HCT116 (cell line): ENCODE results near the gene CFAP58. TPM values are rescaled to one million over a fixed set of nuclear protein-coding genes. Genes with fewer than 3 reads are reported as not detected.

Experiments
- ATAC-seq: fragments of 200-7000 bp; cut with Tn5 transposase; 2 replicates; pipeline ENCODE4 v1.9.1; 2020; ENCODE audit warnings: mild to moderate bottlenecking, moderate library complexity
- BruUV-seq: library from RNA; stranded (reverse); fragments of 400-500 nt; replicated peaks from 2 replicates; lab custom pipeline; 2021; lab: Mats Ljungman, UMichigan
- CTCF ChIA-PET: fragments of 300-600 bp; sonication (Branson Sonifier 250); formaldehyde crosslinking; loops from one replicate; lab custom pipeline; 2021; ENCODE audit warnings: antibody characterized with exemption; lab: Charles Lee
- POLR2A ChIA-PET: fragments of 300-600, 350-600 bp; sonication (Branson Sonifier 250); formaldehyde crosslinking; loops from one replicate; lab custom pipeline; 2021; ENCODE audit warnings: antibody characterized with exemption; lab: Charles Lee
- RAD21 ChIA-PET, 2 experiments: fragments of 300-600 bp; sonication (Branson Sonifier 250); formaldehyde crosslinking; loops; one replicate each; lab custom pipeline; 2023; ENCODE audit warnings: low total read pairs in 2 of 2; ENCODE audit not compliant: uncharacterized antibody in 2 of 2, unreplicated experiment in 2 of 2, low non-redundant PET in 1 of 2; lab: Charles Lee
- DNase-seq: peaks from one replicate; pipeline ENCODE4 v3.0.0-alpha.2; 2010; ENCODE audit warnings: low read depth, low spot score
- H2AFZ ChIP-seq: fragments of 200-600 bp; shearing (Covaris generic), sonication (generic); 2 replicates; pipeline ENCODE4 v1.6.1; 2017; ENCODE audit warnings: low read depth, mixed run types, mixed read lengths, antibody characterized with exemption, low read length; ENCODE audit not compliant: poor library complexity, severe bottlenecking
- H3K27ac ChIP-seq: 2 replicates; pipeline ENCODE4 v1.5.1; 2012; ENCODE audit warnings: low read depth, low read length
- H3K27me3 ChIP-seq: fragments of 200-600 bp; sonication (generic); 2 replicates; pipeline ENCODE4 v1.6.1; 2016; ENCODE audit warnings: mixed run types, low read length, mixed read lengths; ENCODE audit not compliant: insufficient read depth
- H3K36me3 ChIP-seq, 2 experiments: fragments of 200-500 bp in 1 of 2; fragments of 200-600 bp in 1 of 2; sonication (Bioruptor generic) in 1 of 2; sonication (generic) in 1 of 2; 2 replicates each; pipeline versions ENCODE4 v1.5.1 to v1.6.1; 2014 to 2016; ENCODE audit warnings: low read length in 2 of 2, inconsistent platforms in 1 of 2, mixed read lengths in 1 of 2, mixed run types in 1 of 2; ENCODE audit not compliant: insufficient read depth in 2 of 2, control insufficient read depth in 1 of 2
- H3K4me1 ChIP-seq, 2 experiments: fragments of 200-600 bp in 1 of 2; sonication (generic) in 1 of 2; 2 replicates each; pipeline versions ENCODE4 v1.5.1 to v1.6.1; 2012 to 2017; ENCODE audit warnings: low read length in 2 of 2, inconsistent platforms in 1 of 2, mild to moderate bottlenecking in 1 of 2, mixed read lengths in 1 of 2, mixed run types in 1 of 2, moderate library complexity in 1 of 2; ENCODE audit not compliant: insufficient read depth in 2 of 2, control insufficient read depth in 1 of 2
- H3K4me2 ChIP-seq: fragments of 200-600 bp; sonication (generic); 2 replicates; pipeline ENCODE4 v1.6.1; 2017; ENCODE audit warnings: mixed run types, low read length, mixed read lengths
- H3K4me3 ChIP-seq, 2 experiments: fragments of 200-600 bp in 1 of 2; sonication (generic) in 1 of 2; replicated peaks in 1 of 2; 2 replicates each; pipeline ENCODE4 v1.5.1; 2011 to 2016; ENCODE audit warnings: low read length in 2 of 2, control low read depth in 1 of 2, low read depth in 1 of 2, mild to moderate bottlenecking in 1 of 2, mixed read lengths in 1 of 2, mixed run types in 1 of 2
- H3K79me2 ChIP-seq: fragments of 200-600 bp; sonication (generic); 2 replicates; pipeline ENCODE4 v1.6.1; 2017; ENCODE audit warnings: mild to moderate bottlenecking, mixed run types, low read length, moderate library complexity, mixed read lengths; ENCODE audit not compliant: insufficient read depth
- H3K9ac ChIP-seq: fragments of 200-600 bp; sonication (generic); 2 replicates; pipeline ENCODE4 v1.6.1; 2016; ENCODE audit warnings: low read length, mixed read lengths
- H3K9me2 ChIP-seq: fragments of 200-600 bp; sonication (generic), shearing (Covaris generic); 2 replicates; pipeline ENCODE4 v1.6.1; 2017; ENCODE audit warnings: mixed run types, mild to moderate bottlenecking, moderate library complexity; ENCODE audit not compliant: insufficient read depth
- H3K9me3 ChIP-seq, 2 experiments: fragments of 200-500 bp in 1 of 2; fragments of 200-600 bp in 1 of 2; sonication (Bioruptor generic) in 1 of 2; sonication (generic) in 1 of 2; 2 replicates each; pipeline ENCODE4 v1.6.1; 2014 to 2017; ENCODE audit warnings: low read length in 2 of 2, mixed read lengths in 2 of 2, inconsistent platforms in 1 of 2, low read depth in 1 of 2, mild to moderate bottlenecking in 1 of 2, mixed run types in 1 of 2, moderate library complexity in 1 of 2; ENCODE audit not compliant: control insufficient read depth in 1 of 2, insufficient read depth in 1 of 2
- H4K20me1 ChIP-seq: fragments of 200-600 bp; sonication (generic), shearing (Covaris generic); 2 replicates; pipeline ENCODE4 v1.6.1; 2017; ENCODE audit warnings: mixed run types, mild to moderate bottlenecking, moderate library complexity; ENCODE audit not compliant: insufficient read depth
- ATF3 ChIP-seq: IDR thresholded peaks from 2 replicates; pipeline ENCODE4 v1.6.1; 2012
- CBX3 ChIP-seq: IDR thresholded peaks from 2 replicates; pipeline ENCODE4 v1.6.1; 2012; ENCODE audit warnings: low read depth
- EZH2 ChIP-seq: fragments of 200-600 bp; sonication (generic); IDR thresholded peaks from 2 replicates; pipeline ENCODE4 v1.6.1; 2017; ENCODE audit warnings: antibody characterized with exemption, mixed run types
- FOSL1 ChIP-seq: IDR thresholded peaks from 2 replicates; pipeline ENCODE4 v1.6.1; 2012; ENCODE audit warnings: low read depth
- JUND ChIP-seq: IDR thresholded peaks from 2 replicates; pipeline ENCODE4 v1.6.1; 2012
- MAX ChIP-seq: IDR thresholded peaks from 2 replicates; pipeline ENCODE4 v1.6.1; 2012
- POLR2A ChIP-seq: IDR thresholded peaks from 2 replicates; pipeline ENCODE4 v1.7.0; 2011; ENCODE audit warnings: borderline replicate concordance; ENCODE audit not compliant: insufficient read depth, insufficient read length; ENCODE audit errors: extremely low read depth
- REST ChIP-seq: IDR thresholded peaks from 2 replicates; pipeline ENCODE4 v1.6.1; 2012; ENCODE audit warnings: low read depth
- SIN3A ChIP-seq: IDR thresholded peaks from 2 replicates; pipeline ENCODE4 v1.6.1; 2012; ENCODE audit warnings: low read depth
- intact Hi-C: fragments of 100-400 bp; cut with micrococcal nuclease; formaldehyde crosslinking; loops from 2 replicates; pipeline ENCODE4 v1.10.0; 2022
- total RNA-seq: library from RNA; stranded (reverse); gene quantifications from one replicate; pipeline ENCODE4 v1.2.1, GENCODE V29; 2021; ENCODE audit not compliant: unreplicated experiment

CFAP58 gene
- total RNA-seq, 1 experiment from 2014 or later = 0.91 TPM

- ChIA-PET RAD21 (no interaction called here), POLR2A (no interaction called here), CTCF (no interaction called here)
- Histone ChIP-seq H3K36me3 (no peaks in the 10 kb centered on the region), H3K9me3 (no peaks in the 10 kb centered on the region), H3K4me3 (no peak overlapping the region), H4K20me1 (no peaks in the 10 kb centered on the region), H2AFZ (no peak overlapping the region), H3K27me3 (peaks cover 70% of the 10 kb centered on the region), H3K27ac (no peak overlapping the region), H3K4me1 (no peaks in the 10 kb centered on the region), H3K9me2 (no peaks in the 10 kb centered on the region), H3K4me2 (no peak overlapping the region), H3K79me2 (no peaks in the 10 kb centered on the region), H3K9ac (no peak overlapping the region)
- intact Hi-C loops = no loop called here
- no TSS peak for BruUV-seq
- no peak for DNase-seq
- TF ChIP-seq MAX (no peak), FOSL1 (no peak), POLR2A (no peak), ATF3 (no peak), REST (no peak), EZH2 (no peak), CBX3 (no peak), SIN3A (no peak), JUND (no peak)
- no peak for ATAC-seq
These were observed 99.3 kb downstream of the CFAP58 start for GRCh38 chr10:104452977-104453376.
